HG02678 (cell line): ENCODE results near the gene ESAM.

ENCODE experiments used
- ATAC-seq: cut with Tn5 transposase; IDR thresholded peaks from one replicate; pipeline ENCODE4 v1.9.1; 2021; ENCODE audit warnings: mild to moderate bottlenecking, moderate library complexity; ENCODE audit not compliant: unreplicated experiment

The ESAM gene

DNA sequence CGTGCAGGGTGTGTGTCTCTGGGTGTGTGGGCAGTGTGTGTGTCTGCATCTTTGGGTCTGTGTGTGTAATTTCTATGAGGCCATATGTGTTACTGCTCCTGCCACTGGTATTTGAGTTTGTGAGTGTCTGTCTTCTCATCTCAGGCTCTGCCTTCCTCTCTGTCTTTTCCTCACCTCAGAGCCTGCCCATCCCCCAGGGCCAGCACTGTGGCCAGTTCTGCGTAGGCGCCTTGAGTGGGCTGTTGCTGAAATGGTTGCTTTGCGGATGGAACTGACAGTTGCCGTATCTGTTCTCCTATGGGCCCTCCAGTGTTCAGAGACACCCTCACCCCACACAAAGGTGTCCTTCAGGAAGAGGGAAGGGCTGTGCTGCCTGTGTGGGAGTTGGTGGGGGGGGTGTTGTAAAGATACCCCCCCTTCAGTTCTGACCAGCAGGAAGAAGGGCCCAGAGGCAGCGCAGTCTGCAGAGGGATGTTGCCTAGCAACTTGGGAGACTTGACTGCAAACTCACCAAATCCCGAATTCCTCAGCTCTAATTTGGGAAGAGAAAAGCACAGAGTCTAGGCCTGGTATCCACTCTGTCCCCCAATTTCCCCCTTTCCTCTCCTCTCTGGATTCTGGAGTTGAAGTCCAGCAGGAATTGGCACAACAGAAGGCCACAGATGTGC lies 24.3 kb downstream of the ESAM start:
- ATAC-seq, result no peak

DNA sequence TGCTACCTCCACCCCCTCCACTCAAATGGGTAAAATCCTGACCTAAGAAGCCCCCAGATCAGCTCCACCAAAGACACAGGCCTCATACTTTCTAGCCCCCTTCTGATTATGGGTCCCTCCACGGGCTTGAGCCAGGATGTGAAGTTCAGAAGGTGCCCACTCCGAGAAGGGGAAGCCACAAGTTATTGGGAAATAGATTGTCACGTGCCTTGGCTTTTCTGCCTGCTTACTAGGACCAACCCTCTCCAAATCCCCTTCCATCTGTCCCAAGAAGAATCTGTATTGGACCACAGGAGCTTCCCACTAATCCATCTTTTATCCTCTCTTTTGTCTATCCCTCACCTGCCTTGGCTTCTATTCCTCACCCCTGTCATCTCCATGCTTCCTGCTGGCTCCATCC lies 25.4 kb downstream of the ESAM start:
- no peak for ATAC-seq

DNA sequence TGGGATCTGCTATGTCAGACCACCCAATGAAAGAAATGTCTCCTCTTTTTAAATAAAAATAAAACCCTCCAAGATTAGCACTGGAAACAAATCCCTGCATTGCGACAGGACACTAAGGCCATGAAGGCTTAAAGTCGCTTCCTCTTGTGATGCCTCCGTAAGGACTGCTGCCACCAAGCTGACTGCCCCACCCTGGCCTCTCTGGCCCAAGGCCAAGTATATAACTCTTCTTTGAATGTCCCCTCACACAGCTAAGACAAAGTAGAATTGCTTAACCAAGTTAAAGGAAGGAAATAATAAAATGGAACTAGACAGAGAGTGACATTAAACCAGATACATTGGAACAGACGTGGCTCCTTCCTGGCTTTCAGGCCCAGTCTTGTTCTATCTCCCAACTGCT lies 29.9 kb downstream of the ESAM start:
- ATAC-seq, result no peak

DNA sequence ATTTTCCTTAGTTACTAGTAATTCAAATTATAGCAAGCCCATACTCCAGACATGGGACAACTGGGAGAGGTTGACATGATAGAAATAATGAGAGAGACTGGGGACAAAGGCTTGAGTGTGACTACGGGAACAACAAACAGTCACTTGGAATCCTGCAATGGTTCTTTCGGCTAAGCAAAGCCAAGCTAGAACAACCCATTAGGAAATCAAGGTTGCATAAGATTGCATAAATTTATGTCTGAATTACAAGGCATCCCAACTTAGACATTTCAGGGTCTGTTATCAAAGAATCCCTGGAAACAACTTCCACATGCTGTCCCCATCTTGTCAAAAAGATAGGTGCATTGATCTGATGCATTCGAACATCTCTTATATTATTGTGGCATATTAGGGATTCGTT lies 32.5 kb downstream of the ESAM start:
- ATAC-seq, result no peak

DNA sequence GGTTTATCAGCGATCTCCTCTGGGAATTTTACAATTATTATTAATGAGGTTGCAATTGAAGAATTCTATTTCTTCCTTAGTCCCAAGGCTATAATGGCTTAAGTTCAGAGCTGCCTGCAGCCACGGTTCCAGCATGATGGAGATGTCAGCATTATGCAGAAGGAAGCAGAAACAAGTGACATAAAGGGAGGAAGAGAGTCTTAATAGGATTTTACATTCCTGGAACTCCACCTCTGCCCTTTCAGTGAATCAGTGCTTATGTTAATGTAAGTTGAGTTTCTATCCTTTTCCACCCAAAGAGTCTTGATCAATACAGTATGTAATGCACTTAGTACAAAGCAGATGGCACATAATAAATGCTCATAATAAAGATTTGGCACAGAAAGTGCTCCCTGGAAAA lies 34.0 kb downstream of the ESAM start:
- no peak for ATAC-seq

DNA sequence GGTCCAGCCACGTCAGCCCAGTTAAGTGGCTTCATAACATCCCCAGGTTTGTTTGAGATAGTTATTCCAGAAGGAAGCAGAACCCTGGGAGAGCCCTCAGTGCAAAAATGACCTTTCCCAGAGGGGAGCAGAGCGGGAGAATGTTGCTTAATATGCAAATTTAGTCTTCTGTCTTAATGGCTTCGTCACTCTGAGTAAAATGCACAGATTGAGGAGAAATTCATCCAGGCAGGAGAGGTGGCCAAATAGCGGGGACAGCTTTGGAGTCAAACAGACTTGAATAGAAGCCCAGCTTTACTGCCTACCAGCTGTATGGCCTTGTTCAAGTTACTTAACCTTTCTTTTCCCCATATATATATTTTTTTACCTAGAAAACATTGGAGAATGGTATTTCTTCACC lies 34.6 kb downstream of the ESAM start:
- ATAC-seq, result no peak

DNA sequence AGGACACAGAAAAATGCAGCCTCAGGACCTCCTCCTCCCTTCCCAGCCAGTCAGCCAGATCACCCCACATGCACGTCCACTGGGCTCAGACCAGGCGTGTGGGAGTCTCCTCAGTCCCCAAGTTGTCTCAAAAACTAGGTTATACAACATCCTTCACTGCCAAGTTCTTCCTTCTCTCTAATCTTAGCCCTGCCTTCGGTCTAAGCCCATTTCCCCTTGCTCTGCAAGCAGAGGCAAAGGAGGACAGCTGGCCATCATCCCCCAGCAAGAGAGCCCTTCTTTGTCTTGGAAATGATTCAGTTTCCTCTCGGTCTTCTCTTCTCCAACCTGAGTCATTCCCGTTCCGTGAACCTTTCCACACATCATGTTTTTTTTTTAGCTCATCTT lies 36.4 kb downstream of the ESAM start:
- peak; percentile 10 for ATAC-seq

DNA sequence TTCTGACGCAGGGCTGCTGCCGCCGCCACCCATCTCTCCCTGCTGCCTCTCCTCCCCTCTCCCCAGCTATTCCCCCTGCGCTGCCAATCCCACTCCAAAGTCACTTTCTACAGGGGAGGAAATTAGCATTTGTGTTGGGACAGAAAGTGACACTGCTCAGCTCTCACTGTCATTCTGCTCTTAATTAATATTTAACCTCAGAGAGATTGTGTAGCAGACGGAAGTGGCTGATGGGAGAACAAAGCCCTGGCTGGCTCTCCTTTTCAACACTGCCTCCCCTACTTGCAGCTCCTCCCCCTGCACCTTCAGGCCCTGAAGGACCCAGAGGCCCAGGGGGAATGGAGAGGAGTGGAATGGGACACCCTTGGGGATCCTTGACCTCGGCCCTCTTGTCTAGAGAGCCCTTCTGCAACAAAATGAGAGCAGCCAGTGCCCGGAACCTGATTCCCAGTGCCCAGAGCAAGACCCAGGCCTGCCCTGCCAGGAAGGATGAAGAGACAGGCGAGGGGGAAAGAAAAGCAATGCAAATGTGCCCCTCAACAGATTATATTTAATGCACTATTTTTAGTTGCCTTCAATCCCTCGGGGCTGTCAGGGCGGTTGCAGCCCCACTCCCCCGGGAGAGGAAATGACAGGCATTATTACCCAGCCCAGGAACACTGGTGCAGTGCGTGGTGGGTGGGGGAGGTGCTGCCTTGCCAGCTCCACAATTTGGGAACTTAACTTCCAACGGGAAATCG lies 36.9 kb downstream of the ESAM start:
- peak; percentile 95 for ATAC-seq

DNA sequence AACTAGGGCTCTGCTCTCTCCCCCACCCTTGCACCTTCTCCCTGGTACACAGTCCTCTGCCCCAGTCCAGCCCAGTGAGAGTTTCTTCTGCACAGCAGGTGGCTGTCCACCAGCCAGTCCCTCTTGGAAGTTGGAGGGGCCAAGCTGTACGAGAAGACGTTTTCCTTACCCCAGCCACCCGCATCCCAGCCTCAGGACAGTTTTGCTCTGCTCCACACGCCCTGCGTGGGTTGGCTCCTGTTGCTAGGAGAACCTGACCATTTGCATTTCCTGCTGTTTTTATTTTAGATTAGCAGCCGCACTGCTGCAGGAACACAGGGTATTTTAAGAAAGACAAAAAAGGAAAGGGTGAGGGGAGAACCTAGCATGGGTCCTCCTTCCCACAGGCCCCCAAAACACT lies 39.9 kb downstream of the ESAM start:
- no peak for ATAC-seq

DNA sequence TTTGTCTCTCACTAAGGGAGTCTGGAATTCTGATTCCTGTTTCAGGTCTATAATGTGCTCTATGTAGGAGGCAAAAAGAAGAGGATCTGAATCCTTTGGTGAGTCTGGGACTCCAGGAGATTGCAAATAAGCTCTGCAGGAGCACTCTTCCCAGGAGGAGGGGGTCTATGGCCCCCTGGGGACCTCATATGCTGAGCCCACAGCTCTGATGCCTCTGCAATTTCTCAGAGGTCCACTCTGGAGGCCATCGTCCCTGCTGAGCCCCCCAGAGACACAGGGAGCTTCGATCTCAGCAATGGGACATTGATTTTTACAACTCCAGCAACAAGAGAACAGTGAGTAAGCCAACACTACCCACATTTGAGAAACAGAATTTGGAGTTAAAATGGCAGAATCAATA lies 42.6 kb downstream of the ESAM start:
- no peak for ATAC-seq

DNA sequence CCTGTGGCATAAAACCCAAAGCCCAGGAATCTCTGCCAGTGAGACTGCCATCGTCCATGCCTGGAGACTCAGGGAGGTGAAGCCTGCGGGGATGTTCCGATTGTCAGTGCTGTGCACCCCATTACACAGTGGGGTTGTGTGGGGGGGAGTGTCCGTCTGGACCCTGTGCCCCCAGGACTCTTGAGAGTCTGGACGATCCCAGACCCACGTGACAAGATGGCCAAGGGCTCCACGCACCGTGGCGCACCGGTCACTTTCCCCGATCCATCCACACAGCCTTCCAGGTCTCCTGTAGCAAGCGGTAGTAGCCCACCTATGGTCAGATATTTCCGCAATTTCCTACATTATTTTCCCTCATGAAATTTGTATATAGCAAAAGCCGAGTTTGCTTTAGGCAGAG lies 43.3 kb downstream of the ESAM start:
- no peak for ATAC-seq

DNA sequence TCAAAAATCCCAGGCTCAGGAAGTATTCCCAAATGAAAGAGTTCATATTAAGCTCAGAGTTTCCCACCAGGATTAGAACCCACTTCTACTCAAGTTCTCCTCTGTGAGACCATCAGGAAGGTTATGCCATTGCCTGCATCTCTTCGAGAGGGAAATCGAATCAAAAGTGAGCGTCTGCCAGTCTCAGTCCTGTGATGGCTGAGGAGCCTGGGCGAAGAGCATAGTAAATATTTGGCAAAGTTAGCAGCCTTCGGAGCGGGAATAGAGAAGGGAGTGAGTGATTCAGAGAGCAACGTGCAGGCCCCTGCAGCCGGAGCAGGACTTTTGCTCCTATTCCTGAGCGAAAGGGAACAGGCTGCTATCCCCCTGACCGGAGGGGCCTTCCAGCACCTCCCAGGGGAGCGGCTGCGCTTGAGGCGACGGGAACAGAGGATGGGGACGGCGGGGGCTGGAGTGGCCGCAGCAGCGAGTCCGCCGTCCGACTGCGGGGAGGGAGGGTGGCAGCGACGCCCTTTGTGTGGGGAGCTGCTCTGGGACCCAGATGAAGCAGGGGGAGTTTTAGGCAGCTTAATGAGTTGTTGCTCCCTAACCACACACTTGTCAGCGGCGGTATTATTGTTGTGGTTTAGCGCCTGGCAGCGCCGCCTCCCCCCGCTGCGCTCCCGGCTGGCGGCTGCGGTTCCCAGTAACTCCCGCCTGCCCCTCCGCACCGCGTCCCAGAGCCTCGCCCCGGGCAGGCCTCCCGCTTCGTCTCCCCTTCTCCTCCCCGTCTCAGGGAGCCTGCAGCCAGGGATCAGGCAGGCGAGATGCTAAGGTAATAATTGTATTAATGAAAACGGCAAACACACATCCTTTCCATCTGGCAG lies 44.1 kb downstream of the ESAM start:
- ATAC-seq, result peak; percentile 47

DNA sequence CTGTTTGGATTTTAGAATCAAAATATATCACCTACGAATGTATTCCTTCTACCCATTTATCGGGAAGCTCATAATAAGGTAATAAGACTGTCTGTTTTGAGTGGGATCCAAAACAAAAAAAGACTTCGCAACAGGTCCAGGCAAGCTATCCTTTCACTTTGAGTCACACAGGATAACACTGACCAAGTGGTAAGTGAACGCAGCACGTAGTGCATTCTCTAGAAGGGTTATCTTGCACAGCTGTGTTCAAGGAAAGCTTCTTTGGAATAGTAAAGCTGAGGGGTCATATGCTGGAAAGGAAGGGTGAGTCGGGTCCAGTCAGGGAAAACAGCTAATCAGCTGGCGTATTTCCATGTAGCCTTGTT lies 44.7 kb downstream of the ESAM start:
- ATAC-seq, result no peak

DNA sequence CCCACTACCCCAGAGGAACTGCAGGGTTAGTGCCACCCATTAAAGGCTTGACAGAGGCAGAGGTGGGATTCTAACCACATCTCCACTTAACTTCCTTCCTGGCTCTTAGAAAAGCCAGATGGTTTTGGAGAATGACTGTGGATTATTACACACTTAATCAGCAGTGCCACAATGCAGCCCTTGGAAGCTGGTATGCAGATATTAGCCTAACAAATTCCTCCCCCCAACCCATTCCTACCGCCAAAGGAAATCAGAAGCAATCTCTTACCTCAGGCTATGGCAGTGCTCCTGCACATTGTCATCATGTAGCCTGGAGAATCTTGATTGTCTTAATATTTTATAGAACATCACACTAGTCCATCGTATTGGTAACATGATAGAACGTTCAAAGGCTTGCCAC lies 45.5 kb downstream of the ESAM start:
- ATAC-seq, result no peak

DNA sequence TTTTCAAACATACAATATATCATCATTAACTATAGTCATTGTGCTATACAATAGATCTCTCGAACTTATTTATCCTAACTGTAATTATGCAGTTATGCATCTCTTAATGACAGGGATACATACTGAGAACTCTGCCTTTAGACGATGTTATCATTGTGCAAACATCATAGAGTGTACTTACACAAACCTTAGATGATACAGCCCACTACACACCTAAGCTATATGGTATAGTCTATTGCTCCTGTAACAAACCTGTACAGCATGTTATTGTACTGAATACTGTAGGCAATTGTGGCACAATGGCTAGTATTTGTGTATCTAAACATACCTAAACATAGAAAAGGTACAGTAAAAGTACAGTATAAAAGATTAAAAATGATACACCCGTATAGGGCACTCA lies 49.7 kb downstream of the ESAM start:
- ATAC-seq, result no peak

DNA sequence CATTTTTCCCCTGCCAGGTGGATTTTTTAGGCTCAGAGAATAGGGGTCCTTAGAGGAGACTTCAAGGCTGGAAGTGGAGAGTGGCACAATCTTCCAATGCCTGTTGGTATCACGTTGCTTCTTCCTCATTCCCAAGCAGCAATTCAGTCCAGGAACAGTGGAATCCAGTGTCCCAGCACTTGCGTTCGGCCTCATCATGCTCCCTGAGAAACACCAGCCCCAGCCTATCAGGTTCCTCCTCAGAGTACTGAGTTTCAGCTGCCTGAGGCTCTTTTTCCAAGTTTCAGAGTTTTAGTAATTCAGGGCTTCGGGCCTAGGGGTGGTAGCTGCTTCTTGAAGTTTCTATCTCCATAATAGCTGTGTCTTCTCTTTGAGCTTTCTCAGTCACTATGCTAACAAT lies 54.3 kb downstream of the ESAM start:
- no peak for ATAC-seq
